Type B pancreatic cell (in vitro differentiated cells): ENCODE measurements around the gene PML. TPM values are rescaled to one million over a fixed set of nuclear protein-coding genes. Genes with fewer than 3 reads are reported as not detected.
A peak's percentile ranks its signal among the peaks of the same experiment; 100 is the strongest.

ENCODE experiments used
- DNase-seq: peaks from one replicate; pipeline ENCODE4 v3.0.0; 2021; ENCODE audit warnings: mixed read lengths; ENCODE audit not compliant: unreplicated experiment; ENCODE audit errors: extremely low spot score
- H3K27ac Mint-ChIP-seq: 2 replicates; pipeline ENCODE4 v1.8.0; 2021; ENCODE audit warnings: mild to moderate bottlenecking, mixed read lengths
- H3K27me3 Mint-ChIP-seq: 2 replicates; pipeline ENCODE4 v1.8.0; 2021; ENCODE audit warnings: mixed read lengths
- H3K36me3 Mint-ChIP-seq: 2 replicates; pipeline ENCODE4 v1.8.0; 2021; ENCODE audit warnings: mixed read lengths
- H3K4me1 Mint-ChIP-seq: one replicate; pipeline ENCODE4 v1.8.0; 2021; ENCODE audit warnings: mixed read lengths; ENCODE audit not compliant: unreplicated experiment
- H3K4me3 Mint-ChIP-seq: 2 replicates; pipeline ENCODE4 v1.8.0; 2021; ENCODE audit warnings: mild to moderate bottlenecking, mixed read lengths
- H3K9me3 Mint-ChIP-seq: 2 replicates; pipeline ENCODE4 v1.8.0; 2021; ENCODE audit warnings: mixed read lengths
- CTCF ChIP-seq: fragments of 200-600 bp; sonication (generic); conservative IDR thresholded peaks from 2 replicates; pipeline ENCODE4 v1.5.0; 2021; ENCODE audit warnings: antibody characterized with exemption, mild to moderate bottlenecking
- long read RNA-seq: library from polyadenylated mRNA; unstranded; transcript quantifications from one replicate; pipeline ENCODE4 v2.0.0, GENCODE V29; 2020
- total RNA-seq: library from RNA; stranded (reverse); gene quantifications from 2 replicates; pipeline ENCODE4 v1.2.1, GENCODE V29; 2021; ENCODE audit warnings: low replicate concordance

Gene PML
- total RNA-seq = 28.7 and 29.8 TPM in 2 replicates
- long read RNA-seq, partial matches to known transcripts = 1 of 2 reads
- long read RNA-seq, other reads (novel, unspliced or antisense) = 1 of 2 reads

GRCh38 chr15:73994413-73994883 is at the start of gene PML:
PML (plus strand) TSS chr15:73994716; CDS start chr15:73994813, 97 bp downstream.
- Mint-ChIP-seq H3K36me3 (peaks cover 4% of the 10 kb centered on the region), H3K4me1 (peaks cover 21% of the 10 kb centered on the region)

GRCh38 chr15:73945130-73945508 is 49.4 kb upstream of the PML start:
- no peaks in the 10 kb centered on the region for H3K36me3 Mint-ChIP-seq

More at GRCh38 chr15:73994413-73994883, at the start of gene PML:
- Mint-ChIP-seq H3K27me3 (no peaks in the 10 kb centered on the region), H3K27ac (peak within 1 kb of the TSS; percentile 87), H3K4me3 (peak within 1 kb of the TSS; percentile 95), H3K9me3 (no peaks in the 10 kb centered on the region)
- TF ChIP-seq CTCF = no peak
- peak; percentile 91 for DNase-seq

GRCh38 chr15:73946046-73946721 is 48.3 kb upstream of the PML start:
- Mint-ChIP-seq H3K27me3 (no peaks in the 10 kb centered on the region), H3K4me3 (no peak overlapping the region), H3K4me1 (peaks cover 14% of the 10 kb centered on the region), H3K36me3 (no peaks in the 10 kb centered on the region), H3K27ac (no peak overlapping the region), H3K9me3 (no peaks in the 10 kb centered on the region)
- no peak for DNase-seq
- no peak for TF ChIP-seq CTCF

More at GRCh38 chr15:73945130-73945508, 49.4 kb upstream of the PML start:
- H3K9me3 Mint-ChIP-seq = no peaks in the 10 kb centered on the region
- H3K27me3 Mint-ChIP-seq = no peaks in the 10 kb centered on the region
- no peak overlapping the region for H3K4me3 Mint-ChIP-seq
- no peak for TF ChIP-seq CTCF
- H3K4me1 Mint-ChIP-seq = peaks cover 12% of the 10 kb centered on the region
- no peak for DNase-seq
- H3K27ac Mint-ChIP-seq = no peak overlapping the region

- DNase-seq = no peak
- Mint-ChIP-seq H3K27me3 (no peaks in the 10 kb centered on the region), H3K4me3 (no peak overlapping the region), H3K27ac (no peak overlapping the region), H3K4me1 (peaks cover 17% of the 10 kb centered on the region), H3K36me3 (no peaks in the 10 kb centered on the region), H3K9me3 (no peaks in the 10 kb centered on the region)
- TF ChIP-seq CTCF = no peak
These were observed 47.6 kb upstream of the PML start for GRCh38 chr15:73946795-73947370.

- peaks cover 17% of the 10 kb centered on the region for H3K4me1 Mint-ChIP-seq
- no peak for TF ChIP-seq CTCF
- H3K9me3 Mint-ChIP-seq = no peaks in the 10 kb centered on the region
- no peaks in the 10 kb centered on the region for H3K27me3 Mint-ChIP-seq
- H3K36me3 Mint-ChIP-seq = no peaks in the 10 kb centered on the region
- no peak for DNase-seq
- H3K4me3 Mint-ChIP-seq = no peak overlapping the region
- no peak overlapping the region for H3K27ac Mint-ChIP-seq
These were observed 46.9 kb upstream of the PML start for GRCh38 chr15:73947651-73948050.
